ENCODE measurements around the gene SYNDIG1. TPM values are rescaled to one million over a fixed set of nuclear protein-coding genes. Genes with fewer than 3 reads are reported as not detected.
A peak's percentile ranks its signal among the peaks of the same experiment; 100 is the strongest.

SYNDIG1 gene
- total and polyA plus RNA-seq, 2 of the 4 experiments (the other 2 are of a cell fraction) = not detected

DNA sequence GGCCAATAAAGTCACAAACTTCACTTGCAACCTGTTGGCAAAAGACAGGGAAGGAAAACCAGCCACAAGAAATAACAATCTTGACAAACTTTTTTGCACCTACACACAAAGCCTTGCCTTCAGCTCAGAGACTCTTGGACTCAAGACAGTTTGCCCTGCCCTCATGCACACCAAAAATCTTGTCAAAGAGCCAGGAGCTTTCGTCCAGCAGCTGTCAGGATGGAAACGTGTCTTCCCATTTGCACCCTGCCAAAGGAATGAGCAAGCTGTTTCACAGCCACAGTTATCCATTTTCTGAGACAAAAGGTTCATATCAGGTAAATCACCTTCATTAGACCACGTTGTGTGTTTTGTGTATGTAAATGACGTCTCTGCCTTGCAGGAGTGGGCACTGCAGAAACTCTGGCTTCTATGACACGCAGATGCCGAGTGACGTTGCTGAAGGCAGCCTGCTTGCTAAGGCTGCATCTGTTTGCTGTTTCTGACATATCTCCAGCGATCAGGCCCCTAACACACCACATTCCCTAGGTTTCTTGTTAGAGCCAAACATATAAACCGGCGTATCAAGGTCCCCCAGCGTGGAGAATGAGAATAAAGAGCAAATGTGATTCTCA is 193.4 kb downstream of the SYNDIG1 start:
- intact Hi-C loops (cut with micrococcal nuclease) = no loop called here
- Histone ChIP-seq H3K4ac (ENCODE audit: low read depth, low read length) (no peak overlapping the region), H2BK20ac (ENCODE audit: low read depth, low read length) (no peak overlapping the region), H3K23ac (ENCODE audit: low read depth, low read length) (no peak overlapping the region), H3K18ac (ENCODE audit: low read depth, low read length) (no peak overlapping the region), H3K56ac (ENCODE audit: extremely low read depth, insufficient read depth, low read length) (no peak overlapping the region), H3K9me3 (ENCODE audit: control insufficient read depth, insufficient read depth, low read length) (no peaks in the 10 kb centered on the region), H3K27me3 (ENCODE audit: control insufficient read depth, insufficient read depth, low read length) (peaks cover 22% of the 10 kb centered on the region), H2BK120ac (ENCODE audit: low read depth, low read length) (no peak overlapping the region), H4K5ac (ENCODE audit: low read depth, low read length) (no peak overlapping the region), H2AFZ (replicated peaks; ENCODE audit: low read length, poor library complexity) (peak overlapping the region; percentile 72), H3K9me1 (ENCODE audit: insufficient read depth, low read length) (no peaks in the 10 kb centered on the region), H4K20me1 (ENCODE audit: insufficient read depth, low read length) (no peaks in the 10 kb centered on the region), H2AK9ac (replicated peaks; ENCODE audit: low read depth, low read length, poor library complexity) (no peak overlapping the region), H3K4me1 (ENCODE audit: control insufficient read depth, insufficient read depth, low read length) (peaks cover 4% of the 10 kb centered on the region; the same call in 1 of the 2 replicates), H2BK15ac (ENCODE audit: low read depth, low read length) (no peak overlapping the region), H4K91ac (ENCODE audit: insufficient read depth, low read depth, low read length) (no peak overlapping the region), H2BK5ac (ENCODE audit: low read depth, low read length, poor library complexity, severe bottlenecking) (no peak overlapping the region), H3K79me1 (ENCODE audit: low read depth in 1 of 2, low read length in 2 of 2) (no peaks in the 10 kb centered on the region), H3K4me3 (ENCODE audit: insufficient read depth, low read depth, low read length) (no peak overlapping the region), H4K8ac (ENCODE audit: low read depth in 2 of 2, low read length in 2 of 2) (no peak overlapping the region), H3K36me3 (ENCODE audit: control insufficient read depth, insufficient read depth, low read length) (no peaks in the 10 kb centered on the region), H3K4me2 (ENCODE audit: low read depth, low read length) (no peak overlapping the region), H3K27ac (ENCODE audit: insufficient read depth, low read length) (no peak overlapping the region), H3K14ac (replicated peaks; ENCODE audit: low read depth, low read length) (no peak overlapping the region), H2AK5ac (ENCODE audit: low read depth, low read length) (no peak overlapping the region), H3K9ac (ENCODE audit: low read depth, low read length) (no peak overlapping the region)
- CTCF ChIA-PET = interaction anchor here (0.6 kb wide), 1 partner anchor 44 kb away, joined by 4 read pairs; no protein-coding TSS in a partner anchor
- DNase-seq = peak; percentile 48
- POLR2A ChIA-PET (ENCODE audit: unreplicated experiment) = no interaction called here
- TF ChIP-seq RFX5 (IDR thresholded peaks at IDR 0.05; ENCODE audit: low read depth, low read length) (no peak), MAZ (IDR thresholded peaks at IDR 0.05; ENCODE audit: borderline replicate concordance, low read depth, low read length) (no peak), NFE2L2 (IDR thresholded peaks at IDR 0.05; ENCODE audit: low read depth, low read length) (no peak), RAD21 (IDR thresholded peaks at IDR 0.05; ENCODE audit: low read length) (no peak), CHD1 (IDR thresholded peaks at IDR 0.05; ENCODE audit: low read depth, low read length) (no peak)
- dilution Hi-C loops (cut with HindIII; ENCODE audit: low sequenced_read_pairs, unreplicated experiment) = no loop called here
- in situ Hi-C loops (cut with MboI; ENCODE audit: low sequenced_read_pairs) = no loop called here
- BruUV-seq (replicated peaks) = no TSS peak
- ATAC-seq (ENCODE audit: low read depth) = peak; percentile 37; the same call in 1 of the 2 replicates
- WGBS, 2 experiments (ENCODE audit: extremely low coverage in 2 of 2, insufficient read length in 1 of 2) = no CpG with 5 or more reads among the region's 11 CpGs

All from IMR-90 (cell line).